GM19452 (cell line): ENCODE measurements around the gene MYBPC1.

Experiments
- ATAC-seq: cut with Tn5 transposase; IDR thresholded peaks from one replicate; pipeline ENCODE4 v1.9.1; 2021; ENCODE audit not compliant: unreplicated experiment

MYBPC1 gene

DNA sequence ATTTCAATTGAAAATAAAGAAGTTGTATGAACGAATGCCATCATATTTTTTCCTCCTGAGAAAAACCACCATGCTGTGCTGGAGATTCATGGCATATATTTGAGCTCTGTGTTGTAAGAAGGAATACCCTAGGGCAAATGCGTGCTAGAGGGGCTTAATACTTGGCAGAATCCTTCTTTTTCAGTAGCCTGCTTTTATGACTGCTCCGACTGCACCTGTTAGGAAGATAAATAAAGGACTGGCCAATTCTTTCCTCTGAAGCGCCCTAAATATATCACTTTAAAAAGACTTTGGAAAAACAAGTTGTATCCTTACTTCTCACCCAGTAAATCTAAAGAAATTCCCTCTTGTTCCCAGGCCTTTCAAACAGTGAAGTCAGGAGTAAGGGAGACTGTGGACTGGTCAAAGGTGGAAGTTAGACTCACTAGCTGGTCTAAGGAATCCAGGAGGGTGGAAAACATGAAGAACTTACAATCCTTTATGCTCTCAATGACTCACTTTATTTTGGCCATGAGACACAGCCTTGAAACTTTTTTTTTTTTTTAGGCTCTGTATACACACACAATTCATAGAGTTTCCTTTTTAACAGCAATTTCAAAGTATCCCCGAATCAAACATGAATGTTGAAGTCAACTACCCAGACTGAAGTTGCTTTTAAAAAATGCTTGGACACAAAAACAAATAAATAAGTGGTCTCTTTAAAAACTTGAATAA is 5.2 kb downstream of the MYBPC1 start:
- no peak for ATAC-seq

GRCh38 chr12:101604132-101604531 is 9.4 kb downstream of the MYBPC1 start:
- no peak for ATAC-seq

- ATAC-seq: no peak
Observed at GRCh38 chr12:101607894-101608293, 13.1 kb downstream of the MYBPC1 start.

DNA sequence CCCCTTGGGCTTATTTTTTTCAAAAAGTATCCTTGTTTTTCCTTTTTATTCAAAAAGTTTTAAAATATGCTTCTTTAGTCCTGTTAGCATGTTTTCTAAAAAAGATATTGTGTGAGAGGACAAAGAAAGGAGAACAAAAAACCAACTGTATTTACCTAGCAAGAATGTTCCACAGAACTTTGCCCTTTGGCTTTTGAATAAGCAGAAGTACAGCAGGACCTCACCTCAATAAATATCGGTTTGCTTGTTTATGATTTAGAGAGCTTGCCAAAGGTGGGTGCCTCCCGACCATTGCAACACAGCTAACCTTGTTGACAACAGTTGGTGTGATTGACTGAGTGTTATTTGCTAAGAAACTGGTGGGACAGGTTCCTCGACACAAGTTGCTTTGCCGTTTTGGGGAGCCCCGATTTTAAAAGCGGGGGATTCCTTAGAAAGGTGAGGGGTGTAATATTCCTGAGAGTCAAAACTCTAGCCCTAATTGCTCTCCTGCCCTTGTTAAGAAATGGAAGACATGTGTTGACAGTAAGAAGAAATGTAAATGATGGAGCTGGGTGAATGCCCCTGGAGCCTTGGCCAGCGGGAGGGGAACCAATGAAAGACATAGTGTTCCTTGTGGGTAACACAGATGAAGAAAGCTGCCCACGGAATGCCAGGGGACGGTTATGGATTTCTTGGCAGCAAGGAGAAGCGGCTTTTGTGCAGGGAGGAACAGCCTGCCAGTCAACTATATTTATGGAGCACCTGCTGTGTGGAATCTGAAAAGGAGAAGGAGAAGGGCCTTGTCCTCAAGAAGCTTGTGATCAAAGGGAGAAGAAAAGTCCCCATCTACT is 13.7 kb downstream of the MYBPC1 start:
- ATAC-seq: no peak

DNA sequence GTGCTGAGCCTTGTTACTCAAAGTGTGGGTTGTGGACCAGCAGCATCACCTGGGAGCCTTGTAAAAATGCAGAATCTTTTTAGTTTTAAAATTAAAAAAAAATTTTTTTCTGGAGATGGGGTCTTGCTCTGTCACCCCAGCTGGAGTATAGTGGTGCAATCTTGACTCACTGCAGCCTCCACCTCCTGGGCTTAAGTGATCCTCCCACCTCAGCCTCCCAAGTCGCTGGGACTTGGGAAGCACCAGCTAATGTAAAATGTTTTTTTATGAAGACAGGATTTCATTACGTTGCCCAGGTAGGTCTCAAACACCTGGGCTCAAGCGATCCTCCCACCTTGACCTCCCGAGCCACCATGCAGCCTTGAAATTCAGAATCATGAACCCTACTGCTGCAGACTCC is 14.4 kb downstream of the MYBPC1 start:
- ATAC-seq: no peak

DNA sequence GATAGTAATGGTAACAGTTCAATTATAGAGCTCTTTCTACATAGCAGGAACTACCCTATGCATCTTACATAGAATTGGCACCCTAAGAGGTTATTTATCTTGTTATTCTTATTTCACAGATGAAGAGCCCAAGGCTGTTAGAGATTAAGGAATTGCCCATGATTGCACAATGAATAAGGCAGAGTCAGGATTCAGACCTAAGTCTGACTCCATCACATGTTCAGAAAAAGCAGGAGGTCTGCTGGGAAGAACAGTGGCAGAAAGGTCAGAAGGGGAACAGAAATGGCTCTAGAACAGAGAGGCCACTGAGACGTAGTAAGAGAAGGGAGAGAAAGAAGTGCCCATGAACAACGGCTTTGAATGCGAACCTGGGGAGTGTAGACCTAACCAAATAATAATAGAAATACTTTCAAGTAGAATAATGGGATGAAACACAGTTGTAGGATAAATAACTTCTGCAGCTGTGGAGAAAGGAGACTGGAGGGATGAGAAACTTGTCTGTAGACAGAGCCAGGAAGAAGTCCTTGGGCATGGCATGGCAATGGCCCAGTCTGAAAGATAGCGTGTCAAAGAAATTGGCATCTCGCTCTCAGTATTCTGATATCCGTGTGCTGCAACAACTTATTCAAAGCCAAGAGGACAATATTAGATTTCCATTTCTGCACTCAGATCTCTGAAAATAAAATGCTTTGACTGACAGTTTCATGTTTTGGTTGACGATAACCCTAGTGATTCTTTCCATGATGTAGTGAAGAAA is 17.6 kb downstream of the MYBPC1 start:
- ATAC-seq: no peak

DNA sequence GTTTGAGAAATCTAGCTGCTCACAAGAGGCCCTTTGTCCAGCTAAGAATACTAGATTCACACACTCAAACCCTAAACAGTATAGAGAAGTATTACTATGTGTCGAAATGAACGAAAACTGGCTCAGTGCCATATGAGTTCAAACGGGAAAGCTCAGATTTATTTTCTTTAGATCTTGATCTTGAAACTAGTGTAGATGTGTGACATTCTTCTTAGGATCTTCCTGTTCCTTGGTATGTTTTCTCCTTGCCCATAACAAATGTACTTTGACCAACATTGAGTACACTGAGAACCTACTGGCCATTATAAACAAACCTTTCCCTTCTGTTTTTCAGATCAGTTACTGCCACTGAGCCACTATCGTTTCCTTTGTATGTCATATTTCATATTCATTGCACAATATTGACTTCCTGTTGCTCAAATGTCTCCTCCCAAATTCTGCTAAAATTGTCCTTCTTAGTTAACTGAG is 21.3 kb downstream of the MYBPC1 start:
- ATAC-seq: no peak

GRCh38 chr12:101619026-101619786 is 24.4 kb downstream of the MYBPC1 start:
- ATAC-seq: no peak

GRCh38 chr12:101619858-101620761 is 25.3 kb downstream of the MYBPC1 start:
- no peak for ATAC-seq

DNA sequence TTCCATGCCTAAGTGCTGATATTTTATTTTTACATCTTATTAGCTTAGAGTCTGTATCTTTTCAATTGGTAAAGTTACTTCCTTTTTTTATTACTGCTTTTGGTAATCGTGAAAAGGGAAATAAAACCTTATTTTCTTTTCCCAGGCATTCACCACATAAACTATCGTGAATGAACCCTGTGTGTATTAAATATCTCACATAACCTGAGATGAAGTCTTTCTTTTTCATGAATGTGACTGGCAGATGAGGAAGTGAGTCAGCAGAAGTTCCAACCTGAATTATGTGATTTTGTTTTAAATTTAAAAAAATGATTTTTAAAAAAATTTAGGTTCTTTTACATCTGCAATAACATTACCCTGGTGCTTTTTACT is 26.0 kb downstream of the MYBPC1 start:
- ATAC-seq: no peak

DNA sequence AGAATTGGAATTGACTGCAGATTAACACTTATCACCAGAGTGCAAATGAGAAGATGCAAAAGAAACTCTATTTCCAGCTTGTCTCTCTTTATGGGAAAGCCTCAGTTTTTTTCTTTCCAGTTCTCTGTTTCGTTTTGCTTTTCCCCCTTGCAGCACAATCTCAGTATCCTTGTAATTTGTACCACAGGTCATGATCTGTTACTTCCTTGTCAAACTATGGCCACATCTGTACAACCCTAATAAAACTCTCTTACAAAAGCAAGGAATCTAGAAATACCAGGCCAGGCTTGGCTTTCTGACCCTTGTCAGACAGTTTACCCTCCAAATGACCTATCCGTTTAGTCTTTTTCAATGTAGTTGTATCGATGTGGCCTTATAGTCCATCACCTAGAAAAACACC is 33.9 kb downstream of the MYBPC1 start:
- no peak for ATAC-seq

DNA sequence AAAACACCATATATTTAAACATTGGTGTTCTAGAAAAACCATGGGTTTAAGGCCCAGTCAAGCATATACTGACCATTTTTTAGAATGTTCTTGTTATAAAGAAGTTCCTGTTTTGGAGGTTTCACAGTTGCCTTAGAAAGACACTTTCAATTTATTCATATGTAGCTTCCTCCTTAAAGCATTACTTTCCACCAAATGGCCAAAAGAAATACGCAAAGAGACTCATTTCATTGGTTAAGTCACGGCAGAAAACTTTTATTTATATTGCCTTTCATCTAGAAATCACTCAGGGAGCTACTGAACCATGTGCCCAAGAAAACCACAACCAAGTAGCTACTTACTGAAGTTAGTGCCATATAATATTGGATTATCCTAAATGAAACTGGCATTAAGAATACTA is 40.0 kb downstream of the MYBPC1 start:
- peak; percentile 97 for ATAC-seq

DNA sequence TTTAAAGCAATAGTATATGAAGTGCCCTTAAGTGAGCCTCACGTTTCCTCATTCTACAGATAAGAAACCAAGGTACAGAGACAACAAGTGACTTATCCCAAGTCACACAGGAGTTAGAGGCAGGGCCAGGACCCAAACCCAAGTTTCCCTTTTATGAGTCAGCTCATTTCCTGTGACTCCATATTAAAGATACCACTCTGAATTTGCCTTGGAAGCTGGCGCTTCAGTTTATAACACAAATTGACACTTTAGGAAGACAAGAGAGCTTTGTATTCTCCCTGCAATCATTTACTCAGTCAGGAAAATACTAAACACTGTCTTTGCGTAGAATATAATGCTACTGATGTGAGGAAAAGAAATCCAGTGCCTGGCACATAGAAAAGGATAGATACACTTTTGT is 43.2 kb downstream of the MYBPC1 start:
- ATAC-seq: no peak

- ATAC-seq: no peak
Observed at GRCh38 chr12:101642115-101643067, 47.6 kb downstream of the MYBPC1 start.

DNA sequence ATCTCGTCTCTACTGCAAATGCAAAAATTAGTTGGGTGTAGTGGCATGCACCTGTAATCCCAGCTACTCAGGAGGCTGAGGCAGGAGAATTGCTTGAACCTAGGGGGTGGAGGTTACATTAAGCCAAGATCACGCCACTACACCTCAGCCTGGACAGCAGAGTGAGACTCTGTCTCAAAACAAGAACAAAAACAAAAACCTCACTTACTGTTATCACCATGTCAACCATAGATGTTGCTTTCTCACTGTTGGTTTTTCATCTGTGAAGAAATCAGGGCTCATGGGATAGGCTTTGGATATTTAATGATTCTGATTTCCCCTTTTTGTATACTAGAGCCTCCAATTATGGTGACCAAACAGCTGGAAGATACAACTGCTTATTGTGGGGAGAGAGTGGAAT is 52.9 kb downstream of the MYBPC1 start:
- no peak for ATAC-seq

GRCh38 chr12:101648195-101648594 is 53.4 kb downstream of the MYBPC1 start:
- no peak for ATAC-seq

DNA sequence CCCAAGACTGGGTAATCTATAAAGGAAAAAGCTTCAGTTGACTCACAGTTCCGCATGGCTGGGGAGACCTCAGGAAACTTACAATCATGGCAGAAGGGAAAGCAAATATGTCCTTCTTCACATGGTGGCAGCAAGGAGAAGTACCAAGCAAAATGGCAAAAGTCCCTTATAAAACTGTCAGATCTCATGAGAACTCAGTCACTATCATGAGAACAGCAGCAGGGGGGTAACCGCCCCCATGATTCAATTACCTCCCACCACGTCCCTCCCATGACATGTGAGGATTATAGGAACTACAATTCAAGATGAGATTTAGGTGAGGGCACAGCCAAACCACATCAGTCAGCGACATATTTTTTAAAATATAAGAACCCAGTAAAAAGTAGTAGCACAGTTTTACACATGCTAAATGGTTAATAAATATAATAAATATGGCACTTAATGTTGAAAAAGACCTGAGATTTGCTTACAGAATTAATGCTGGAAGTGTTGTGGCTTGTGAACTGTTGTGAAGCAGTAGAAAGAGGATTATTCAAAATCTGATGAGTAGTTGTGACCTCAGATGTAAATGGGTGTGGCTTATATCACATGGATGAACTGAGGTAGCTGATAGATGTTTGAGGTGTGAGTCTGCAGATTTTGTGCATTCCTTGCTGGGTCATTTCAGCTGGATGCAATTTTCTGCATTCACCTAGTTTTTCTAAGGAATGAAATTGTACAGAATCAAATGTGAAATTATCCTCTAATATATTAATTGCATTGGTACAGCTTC is 55.8 kb downstream of the MYBPC1 start:
- no peak for ATAC-seq

GRCh38 chr12:101653030-101653429 is 58.3 kb downstream of the MYBPC1 start:
- no peak for ATAC-seq
